ENCODE results near the gene PPP2R2B.
A peak's percentile ranks its signal among the peaks of the same experiment; 100 is the strongest.

The PPP2R2B gene

GRCh38 chr5:146884066-146884626 is 5.6 kb upstream of the PPP2R2B start:
- no peak for DNase-seq

GRCh38 chr5:146883511-146883910 is 5.0 kb upstream of the PPP2R2B start:
- DNase-seq: no peak

DNA sequence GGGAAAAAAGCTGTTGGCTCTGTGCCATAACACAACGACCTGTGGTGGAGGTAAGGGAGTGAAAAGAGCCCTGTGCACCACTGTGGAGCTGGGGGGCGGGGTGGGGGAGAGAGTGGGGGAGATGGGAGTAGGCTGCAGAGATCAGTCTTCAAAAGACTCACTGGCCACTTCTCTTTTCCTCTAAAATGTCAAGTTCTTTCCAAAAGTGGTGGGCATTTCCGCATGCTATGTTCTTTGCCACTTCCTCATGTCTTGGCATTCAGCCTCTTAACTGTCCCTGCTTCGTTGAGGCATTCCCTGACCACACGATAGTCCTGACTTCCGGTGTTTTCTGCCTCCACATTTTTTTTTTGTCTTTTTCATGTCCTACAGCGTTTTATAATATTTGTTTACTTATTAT is 2.4 kb upstream of the PPP2R2B start:
- DNase-seq: no peak

- peak in 1 of 2 donors; percentile 28 for DNase-seq
Measured at GRCh38 chr5:146877783-146878475, 628 bp downstream of the PPP2R2B start.

DNA sequence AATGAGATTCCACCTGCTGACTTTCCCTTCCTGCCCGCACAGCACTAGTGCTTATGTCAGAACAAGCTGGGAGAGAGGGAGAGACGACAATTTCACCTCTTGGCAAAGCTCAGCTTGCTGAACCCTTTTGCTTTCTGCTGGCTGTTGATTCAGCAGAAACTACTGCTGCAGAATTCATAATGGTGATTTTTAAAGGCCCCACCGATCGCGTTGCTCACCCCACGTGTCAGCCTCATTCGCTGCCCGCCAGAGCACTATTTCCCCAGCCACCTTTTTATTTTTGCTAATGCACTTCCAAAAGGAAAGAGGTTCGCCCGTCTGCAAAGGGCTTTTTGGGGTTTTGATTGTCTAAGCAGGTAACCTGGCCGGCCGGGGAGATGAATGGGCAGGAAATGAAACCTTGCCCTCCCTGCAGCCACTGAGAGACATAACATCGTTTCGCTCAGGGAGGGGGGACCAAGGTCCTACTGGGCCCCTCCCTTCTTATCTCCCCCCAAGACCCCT is 1.3 kb downstream of the PPP2R2B start:
- no peak for DNase-seq

GRCh38 chr5:146873186-146873917 is 5.2 kb downstream of the PPP2R2B start:
- DNase-seq: no peak

DNA sequence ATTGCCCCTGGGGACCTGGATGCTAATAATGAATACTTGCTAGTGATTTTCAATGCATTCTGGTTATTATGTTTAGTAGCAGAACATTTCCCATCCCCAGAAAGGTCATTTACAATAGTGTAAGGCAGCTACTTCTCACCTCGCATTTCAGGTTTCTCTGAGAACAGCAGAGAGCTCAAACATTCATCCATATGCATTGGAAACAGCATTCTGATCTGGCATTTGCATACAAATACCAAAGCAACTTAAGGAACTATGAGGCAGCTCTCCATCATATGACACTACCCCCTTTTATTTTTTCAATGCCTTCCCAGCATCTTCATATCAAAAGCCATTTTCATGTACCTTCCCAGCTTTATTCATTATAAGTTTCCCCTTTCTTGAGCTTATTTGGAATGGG is 6.4 kb downstream of the PPP2R2B start:
- DNase-seq: no peak

DNA sequence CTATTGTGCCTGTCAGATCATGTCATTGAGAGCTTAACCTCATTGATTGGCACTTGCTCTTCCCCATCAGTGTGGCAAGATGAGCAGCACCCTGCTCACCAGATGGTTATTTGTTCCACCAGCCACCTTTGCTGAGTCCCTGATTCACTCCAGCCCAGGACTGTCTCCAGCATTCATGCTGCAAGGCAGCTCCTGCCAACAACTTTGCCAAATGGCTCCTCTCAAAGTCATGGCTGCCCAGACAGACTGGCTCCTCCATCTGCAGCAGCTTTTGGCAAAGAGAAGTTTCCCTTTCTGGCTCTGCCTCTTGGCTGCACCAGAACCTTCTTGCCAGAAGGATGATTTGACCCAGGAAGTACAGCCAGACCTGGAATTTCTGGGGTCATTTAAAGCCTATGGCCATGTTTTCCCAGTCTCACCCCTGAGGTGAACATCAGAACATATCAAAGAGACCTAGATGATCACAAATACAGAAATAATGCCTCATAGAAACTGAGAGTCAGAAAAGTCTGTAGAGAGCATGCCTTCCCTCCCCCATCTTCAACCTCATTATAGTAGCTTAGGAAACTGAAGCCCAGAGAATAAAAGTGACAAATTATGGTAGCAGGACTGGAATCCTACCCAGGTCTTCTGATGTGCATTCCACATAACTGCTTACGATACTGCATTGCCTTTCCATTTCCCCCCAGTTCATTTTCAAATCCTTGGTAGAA is 10.4 kb downstream of the PPP2R2B start:
- no peak for DNase-seq

DNA sequence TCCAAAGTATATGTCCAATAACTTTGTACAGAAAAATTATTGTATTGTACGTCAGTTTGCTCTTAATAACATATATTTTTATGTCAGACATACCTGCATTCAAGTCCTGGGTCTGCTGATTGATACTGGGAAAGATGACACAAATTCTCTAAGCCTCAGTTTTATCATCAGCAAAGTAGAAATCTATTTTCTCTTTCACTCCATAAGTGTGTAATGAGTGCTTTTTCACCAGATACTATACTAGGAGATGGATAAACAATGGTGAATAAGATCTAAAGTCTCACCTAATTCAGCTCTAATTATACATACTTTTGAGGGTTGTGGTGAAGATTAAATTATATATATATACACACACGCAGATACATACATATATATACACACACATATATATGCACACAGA is 12.3 kb downstream of the PPP2R2B start:
- no peak for DNase-seq

GRCh38 chr5:146862641-146863040 is 15.9 kb downstream of the PPP2R2B start:
- DNase-seq: no peak

DNA sequence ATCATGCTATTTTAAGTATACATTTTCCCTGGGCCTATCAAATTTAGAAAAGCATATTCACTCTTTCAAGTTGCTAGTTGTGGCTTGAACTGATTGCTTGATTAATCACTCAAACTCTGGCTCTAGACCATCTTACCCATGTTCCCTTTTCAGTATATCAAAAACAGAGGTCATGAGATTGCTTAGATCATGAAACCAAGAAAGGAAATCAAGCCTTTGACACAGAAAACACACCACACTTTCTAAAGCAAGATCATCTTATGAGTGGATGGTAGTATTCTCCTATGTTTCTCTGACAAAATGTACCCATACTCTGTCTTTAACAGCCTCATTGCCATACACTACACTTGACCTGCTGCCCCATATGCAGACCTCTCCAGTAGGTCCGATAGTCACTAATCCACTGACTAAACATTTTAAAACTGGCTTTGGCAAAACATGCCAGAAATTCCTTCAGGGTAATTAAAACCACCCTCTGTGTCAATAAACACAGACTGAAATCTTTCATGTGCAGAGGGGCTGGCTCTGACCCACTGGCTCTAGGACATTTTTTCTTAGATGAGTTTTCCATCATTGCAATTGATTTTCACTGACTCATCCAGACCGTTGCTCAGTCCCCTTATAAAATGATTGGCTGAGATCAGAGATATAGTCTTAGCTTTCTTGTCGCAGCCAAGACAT is 18.2 kb downstream of the PPP2R2B start:
- DNase-seq: no peak

DNA sequence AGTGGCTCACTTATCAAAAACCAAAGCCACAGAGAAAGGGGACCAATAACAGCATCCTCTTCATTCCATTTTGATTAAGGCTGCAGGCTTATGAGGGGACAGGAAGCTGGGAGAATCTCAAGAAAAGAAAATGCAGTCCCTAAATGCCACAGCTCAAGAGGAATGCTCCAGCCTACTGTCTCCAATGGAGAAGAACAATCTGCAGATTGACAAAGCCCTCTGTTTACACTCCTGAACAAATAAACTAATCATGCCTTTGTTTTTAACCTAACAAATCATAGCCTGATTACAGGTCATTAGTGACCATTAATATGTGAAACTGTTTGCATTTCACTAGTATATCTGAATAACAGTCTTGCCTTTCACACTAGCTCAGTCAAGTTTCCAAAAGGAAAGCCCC is 26.5 kb downstream of the PPP2R2B start:
- no peak for DNase-seq

- DNase-seq: no peak
Measured at GRCh38 chr5:146851133-146851532, 27.4 kb downstream of the PPP2R2B start.

DNA sequence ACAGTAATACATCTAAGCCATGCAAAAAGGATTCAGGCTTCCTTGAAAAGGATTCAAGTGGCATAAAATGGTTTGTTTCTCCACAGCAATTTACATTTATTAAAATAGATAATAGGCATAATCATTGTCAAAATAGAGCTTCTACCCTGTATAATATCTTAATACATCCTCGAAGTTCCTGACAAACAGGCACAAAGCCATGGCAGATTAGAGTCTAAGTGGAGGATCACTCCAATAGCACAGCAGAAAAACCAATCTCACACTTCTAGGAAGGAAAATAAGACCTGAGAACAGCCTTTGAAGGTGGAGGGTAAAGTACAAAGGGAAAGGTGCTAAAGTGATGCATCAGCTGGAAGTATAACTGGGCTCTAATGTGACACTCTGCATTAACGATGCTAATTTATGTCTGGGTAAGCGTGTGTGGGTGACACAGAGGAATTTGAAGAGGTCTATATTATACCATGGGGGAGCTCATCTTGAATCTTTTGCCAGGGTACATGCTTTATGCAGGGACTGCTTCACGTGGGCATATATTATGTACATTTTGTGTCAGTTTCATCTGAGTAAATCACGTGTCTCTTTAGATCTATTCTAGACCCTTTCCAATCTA is 28.8 kb downstream of the PPP2R2B start:
- no peak for DNase-seq

GRCh38 chr5:146848133-146848532 is 30.4 kb downstream of the PPP2R2B start:
- DNase-seq: no peak

DNA sequence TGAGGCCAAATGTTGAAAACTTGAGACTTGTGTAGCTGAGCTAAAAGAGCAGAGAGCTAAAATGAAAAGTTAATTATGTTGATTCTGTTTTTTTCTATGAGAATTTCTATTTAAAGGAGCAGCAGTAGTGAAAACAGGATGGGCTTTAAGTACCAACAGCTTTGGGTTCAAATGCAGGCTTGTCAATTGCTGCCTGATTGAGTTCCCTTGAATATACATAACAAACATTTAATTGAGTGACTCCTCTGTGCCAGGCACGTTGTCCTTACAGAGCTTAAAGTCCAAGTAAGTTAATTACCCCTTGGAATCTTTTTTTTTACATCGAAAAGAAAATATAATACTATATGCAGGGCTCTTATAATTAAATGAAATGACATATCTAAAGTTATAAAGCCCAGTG is 38.5 kb downstream of the PPP2R2B start:
- DNase-seq: no peak

DNA sequence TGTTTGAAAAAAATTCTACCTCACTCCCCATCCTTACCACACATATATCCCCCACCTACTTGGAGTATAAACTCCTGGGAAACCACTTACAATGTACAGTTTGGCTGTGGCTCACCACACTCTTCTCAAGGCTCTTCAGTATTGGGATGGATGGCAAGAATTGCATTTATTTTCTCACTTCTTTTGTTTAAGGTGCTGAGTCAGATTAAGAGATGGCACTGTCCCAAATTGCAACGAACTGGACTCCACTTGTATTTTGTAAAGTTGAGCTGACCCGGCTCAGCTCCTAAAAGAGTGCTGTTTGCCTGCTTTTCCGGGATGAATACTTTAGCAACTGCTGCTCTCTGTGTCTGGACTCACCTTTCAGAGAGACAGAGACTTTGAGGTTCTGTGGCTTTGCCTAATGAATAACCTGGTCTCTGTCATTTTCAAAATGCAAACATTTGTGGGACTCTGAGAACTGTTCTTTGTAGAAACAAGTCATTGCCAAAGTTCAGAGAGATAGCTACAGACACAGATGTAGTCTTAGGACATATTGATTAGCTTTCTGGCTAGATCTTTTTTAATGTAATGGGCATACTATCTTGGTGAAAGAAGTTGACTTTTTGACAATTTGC is 42.2 kb downstream of the PPP2R2B start:
- DNase-seq: no peak

- DNase-seq: no peak
Measured at GRCh38 chr5:146832985-146833732, 45.4 kb downstream of the PPP2R2B start.

DNA sequence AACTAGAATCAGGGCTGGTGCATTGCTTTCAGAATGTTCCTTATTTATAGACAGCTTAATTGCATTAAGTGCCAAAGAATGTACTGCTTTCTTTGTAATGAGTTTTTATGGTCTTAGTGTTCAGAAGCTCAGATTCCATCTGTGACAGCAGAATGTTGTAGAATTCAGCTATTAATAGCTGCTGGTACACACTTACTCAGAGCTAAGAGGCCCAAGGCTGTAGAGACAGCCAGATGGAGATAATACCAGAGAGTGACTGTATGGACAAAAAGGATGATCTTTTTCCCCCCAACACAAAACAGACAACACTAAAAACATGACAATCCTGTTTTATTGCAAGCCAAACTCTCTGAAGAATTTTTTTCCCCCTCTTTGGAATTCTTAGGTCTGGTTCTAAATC is 50.2 kb downstream of the PPP2R2B start:
- DNase-seq: no peak

GRCh38 chr5:146827901-146828300 is 50.7 kb downstream of the PPP2R2B start:
- DNase-seq: no peak

GRCh38 chr5:146825033-146825432 is 53.5 kb downstream of the PPP2R2B start:
- peak in 1 of 2 donors; percentile 9 for DNase-seq

All from CD4-positive, alpha-beta T cell treated with Interferon alpha-2 for 1 hour (primary cell).